AG04449 (cell line): ENCODE data around the gene SLPI.
A peak's percentile ranks its signal among the peaks of the same experiment; 100 is the strongest.

ENCODE experiments used
- CTCF ChIA-PET: fragments of 350-600 bp; formaldehyde crosslinking; extraction: SDS; loops from one replicate; lab custom pipeline; 2021; ENCODE audit warnings: antibody characterized with exemption; lab: Yijun Ruan, JAX
- POLR2A ChIA-PET: fragments of 400-600, 350-600 bp; formaldehyde crosslinking; extraction: SDS; loops from one replicate; lab custom pipeline; 2020; ENCODE audit warnings: antibody characterized with exemption, inconsistent platforms; lab: Yijun Ruan, JAX
- DNase-seq: peaks from one replicate; pipeline ENCODE4 v3.0.0-alpha.2; 2010; ENCODE audit warnings: low read depth, low spot score
- H3K4me3 ChIP-seq: 2 replicates; pipeline ENCODE4 v1.5.1; 2011; ENCODE audit warnings: low read depth, mild to moderate bottlenecking, control low read depth, low read length
- CTCF ChIP-seq: IDR thresholded peaks from one replicate; pipeline ENCODE4 v1.5.1; 2011; ENCODE audit warnings: mild to moderate bottlenecking, moderate library complexity, low read length, control low read depth, inconsistent platforms; ENCODE audit not compliant: insufficient read depth; ENCODE audit errors: missing control alignments

Gene SLPI

GRCh38 chr20:45238139-45238538, 16.2 kb downstream of the SLPI start:
- H3K4me3 ChIP-seq: no peak overlapping the region
- no peak for DNase-seq
- ChIA-PET CTCF (interaction anchor here (1.0 kb wide), 1 partner anchor 194 kb away, joined by 4 read pairs; no protein-coding TSS in a partner anchor), POLR2A (no interaction called here)
- TF ChIP-seq CTCF: no peak

DNA sequence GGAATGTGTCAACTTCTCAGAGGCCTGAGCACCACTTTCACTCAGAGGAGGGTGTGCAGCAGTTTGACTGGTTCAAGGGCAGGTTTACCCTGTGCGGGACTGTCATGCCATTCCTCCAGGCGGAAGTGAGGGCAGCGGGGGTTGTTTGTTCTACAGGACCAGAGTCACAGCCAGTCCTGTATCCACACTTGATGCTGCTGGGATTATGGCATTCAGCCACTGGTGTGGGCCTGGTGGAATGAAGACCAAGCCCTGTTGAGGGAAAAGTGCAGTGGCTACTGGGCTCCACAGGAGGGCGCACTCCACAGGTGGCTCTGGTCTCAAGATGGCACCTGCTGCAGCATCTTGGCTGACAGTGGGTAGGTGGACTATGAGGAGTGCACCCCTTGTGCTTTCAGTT, 18.4 kb downstream of the SLPI start:
- CTCF ChIA-PET: no interaction called here
- no peak overlapping the region for H3K4me3 ChIP-seq
- POLR2A ChIA-PET: no interaction called here
- TF ChIP-seq CTCF: peak; percentile 24
- DNase-seq: no peak

- ChIA-PET POLR2A (no interaction called here), CTCF (no interaction called here)
- no peak for DNase-seq
- TF ChIP-seq CTCF: no peak
- no peak overlapping the region for H3K4me3 ChIP-seq
Observed at GRCh38 chr20:45230631-45231030, 23.7 kb downstream of the SLPI start.

- POLR2A ChIA-PET: no interaction called here
- H3K4me3 ChIP-seq: no peak overlapping the region
- CTCF ChIA-PET: no interaction called here
- TF ChIP-seq CTCF: peak; percentile 39
- no peak for DNase-seq
Observed at GRCh38 chr20:45229264-45230056, 24.9 kb downstream of the SLPI start.

DNA sequence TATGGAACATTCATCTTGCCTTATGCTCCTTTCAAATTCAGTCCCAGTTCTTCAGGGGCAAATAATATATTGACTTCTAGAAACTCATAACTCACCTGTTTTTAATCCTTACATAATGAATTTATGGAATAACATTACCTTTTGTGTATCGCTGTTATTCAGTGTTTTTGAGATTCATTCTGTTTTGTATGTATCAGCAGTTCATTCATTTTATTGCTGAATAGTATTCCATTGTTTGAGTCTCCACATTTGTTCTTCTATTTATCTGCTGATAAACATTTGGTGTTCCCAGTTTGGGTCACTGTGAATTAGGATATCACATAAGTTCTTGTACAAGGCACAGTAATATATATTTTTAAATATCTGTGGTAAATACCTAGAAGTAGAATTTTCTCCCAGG, 28.1 kb downstream of the SLPI start:
- DNase-seq: no peak
- H3K4me3 ChIP-seq: no peak overlapping the region
- CTCF ChIA-PET: no interaction called here
- POLR2A ChIA-PET: no interaction called here
- TF ChIP-seq CTCF: no peak

- DNase-seq: no peak
Observed at GRCh38 chr20:45223136-45223535, 31.2 kb downstream of the SLPI start.

More at GRCh38 chr20:45223136-45223535, 31.2 kb downstream of the SLPI start:
- no peak for TF ChIP-seq CTCF
- CTCF ChIA-PET: no interaction called here
- POLR2A ChIA-PET: no interaction called here
- no peak overlapping the region for H3K4me3 ChIP-seq
